ENCODE measurements around the gene AMBRA1.
"Not testable (repeated sequence)": the region's sequence is repeated elsewhere in the genome, so short reads cannot be mapped to it uniquely, and the experiment has no call there.

The AMBRA1 gene

GRCh38 chr11:46529928-46530574 is 63.8 kb downstream of the AMBRA1 start:
- no peak for DNase-seq

DNA sequence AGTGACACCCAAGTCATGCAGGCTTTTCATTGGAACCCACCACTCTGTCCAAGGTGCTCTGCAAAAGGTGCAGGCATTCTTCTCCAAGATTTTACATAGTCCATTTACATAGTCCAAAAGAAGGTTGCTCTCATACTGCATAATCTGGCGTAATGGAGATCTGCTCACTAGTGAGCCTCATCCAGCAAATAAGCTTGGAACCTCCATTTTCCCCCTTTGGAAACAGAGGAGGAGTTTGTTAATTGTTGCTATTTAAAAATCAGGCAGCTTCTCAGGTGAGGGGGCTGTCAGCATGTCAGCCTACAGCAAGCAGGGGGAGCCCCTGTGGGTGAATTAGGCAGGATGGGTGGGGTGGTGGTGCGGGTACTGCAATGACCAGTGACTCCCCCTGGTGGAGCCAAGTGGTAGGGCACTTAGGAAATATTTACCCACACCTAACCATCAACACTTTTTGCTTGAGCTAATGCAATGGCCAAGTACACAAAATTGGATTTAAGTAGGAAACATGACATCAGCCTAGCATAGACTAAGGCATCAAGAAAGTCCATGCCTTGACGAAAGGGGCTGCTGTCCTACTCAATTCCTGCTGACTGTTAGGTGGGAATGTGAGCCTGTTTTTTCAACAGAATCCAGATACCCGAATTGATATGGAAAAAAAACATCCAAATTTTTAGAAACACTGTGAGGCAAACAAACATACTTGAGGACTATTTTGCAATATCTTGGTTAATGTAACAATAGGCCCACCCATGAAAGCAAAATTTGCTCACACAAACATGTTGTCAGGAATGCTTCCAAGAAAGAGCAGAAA is 64.5 kb downstream of the AMBRA1 start:
- peak; percentile 29 to 78 for DNase-seq

DNA sequence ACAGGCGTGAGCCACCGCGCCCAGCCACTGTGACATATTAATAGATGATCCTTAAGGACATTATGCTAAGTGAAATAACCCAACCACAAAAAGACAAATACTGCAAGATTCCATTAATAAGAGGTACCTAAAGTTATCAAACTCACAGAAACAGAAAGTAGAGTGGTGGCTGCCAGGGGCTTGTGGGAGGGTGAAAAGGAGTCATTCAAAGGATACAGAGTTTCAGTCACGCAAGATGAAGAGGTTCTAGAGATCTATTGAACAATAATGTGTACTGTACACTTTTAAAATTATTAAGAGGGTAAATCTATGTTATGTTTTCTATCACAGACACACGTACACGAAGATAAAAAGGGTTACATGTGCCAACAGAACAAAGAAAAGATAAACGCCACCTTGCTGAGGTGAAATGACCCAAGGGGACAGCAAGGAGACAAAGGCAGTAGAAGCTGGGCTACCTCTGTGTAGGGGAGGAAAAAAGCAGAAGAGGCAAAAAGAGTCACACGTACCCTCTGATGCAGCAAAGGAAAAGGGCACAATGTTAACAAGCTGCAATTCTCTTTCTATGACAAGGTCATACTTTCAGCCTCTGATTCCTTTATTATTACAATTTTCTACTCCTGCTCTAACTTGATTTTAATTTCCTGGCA is 65.3 kb downstream of the AMBRA1 start:
- no peak for DNase-seq

DNA sequence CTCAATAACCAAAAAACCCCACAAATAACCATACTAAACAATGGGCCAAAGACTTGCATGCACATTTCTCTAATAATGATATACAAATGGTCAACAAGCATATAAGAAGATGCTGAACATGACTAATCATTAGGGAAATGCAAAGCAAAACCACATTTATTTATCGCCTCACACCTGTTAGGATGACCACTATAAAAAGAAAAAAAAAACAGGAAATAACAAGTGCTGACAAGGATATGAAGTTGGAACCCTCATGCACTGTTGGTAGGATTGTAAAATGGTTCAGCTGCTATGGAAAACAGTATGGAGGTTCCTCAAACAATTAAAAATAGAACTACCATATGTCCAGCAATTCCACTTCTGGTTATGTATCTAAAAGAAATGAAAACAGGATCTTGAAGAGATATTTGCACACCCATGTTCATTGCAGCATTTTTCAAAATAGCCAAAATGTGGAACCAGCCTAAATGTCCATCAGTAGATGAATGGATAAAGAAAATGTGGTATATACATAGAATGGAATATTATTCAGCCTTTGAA is 66.2 kb downstream of the AMBRA1 start:
- DNase-seq, result no peak

- DNase-seq, result no peak
These were observed 67.3 kb downstream of the AMBRA1 start for GRCh38 chr11:46526216-46527215.

- no peak for DNase-seq
These were observed 69.5 kb downstream of the AMBRA1 start for GRCh38 chr11:46524201-46524770.

- no peak for DNase-seq
These were observed 70.5 kb downstream of the AMBRA1 start for GRCh38 chr11:46523290-46523689.

GRCh38 chr11:46522682-46523281 is 71.0 kb downstream of the AMBRA1 start:
- DNase-seq, result no peak

GRCh38 chr11:46521961-46522681 is 71.7 kb downstream of the AMBRA1 start:
- DNase-seq, result no peak

GRCh38 chr11:46520971-46521745 is 72.7 kb downstream of the AMBRA1 start:
- no peak for DNase-seq

DNA sequence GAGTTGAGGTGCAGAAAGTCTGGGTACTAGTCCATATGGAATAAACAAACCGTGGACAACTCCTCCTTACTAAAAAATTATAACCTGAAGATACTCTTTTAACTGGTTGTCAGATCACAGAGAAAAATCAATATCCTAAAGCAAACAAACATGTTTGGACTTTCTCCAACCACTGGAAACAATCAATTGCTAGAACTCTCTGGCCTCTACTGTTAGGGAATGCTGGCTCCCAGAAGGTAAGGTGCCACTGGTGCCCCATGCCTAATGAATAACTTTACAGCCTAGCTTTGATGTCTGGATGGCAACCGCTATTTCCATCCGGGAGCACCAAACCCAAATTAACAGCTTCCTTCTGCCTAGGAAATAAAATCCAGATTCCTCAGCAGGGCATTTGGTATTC is 74.5 kb downstream of the AMBRA1 start:
- DNase-seq, result no peak

DNA sequence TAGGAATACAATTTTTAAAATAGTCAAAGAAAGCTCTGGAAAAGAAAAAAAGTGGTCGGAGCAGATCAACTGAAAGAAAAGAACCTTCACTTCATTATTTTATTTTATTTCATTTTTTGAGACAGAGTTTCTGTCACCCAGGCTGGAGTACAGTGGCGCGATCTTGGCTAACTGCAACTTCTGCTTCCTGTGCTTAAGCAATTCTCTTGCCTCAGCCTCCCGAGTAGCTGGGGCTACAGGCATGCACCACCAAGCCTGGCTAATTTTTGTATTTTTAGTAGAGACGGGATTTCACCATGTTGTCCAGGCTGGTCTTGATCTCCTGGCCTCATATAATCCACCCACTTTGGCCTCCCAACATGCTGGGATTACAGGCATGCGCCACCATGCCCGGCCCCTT is 74.9 kb downstream of the AMBRA1 start:
- not testable (repeated sequence) for DNase-seq

DNA sequence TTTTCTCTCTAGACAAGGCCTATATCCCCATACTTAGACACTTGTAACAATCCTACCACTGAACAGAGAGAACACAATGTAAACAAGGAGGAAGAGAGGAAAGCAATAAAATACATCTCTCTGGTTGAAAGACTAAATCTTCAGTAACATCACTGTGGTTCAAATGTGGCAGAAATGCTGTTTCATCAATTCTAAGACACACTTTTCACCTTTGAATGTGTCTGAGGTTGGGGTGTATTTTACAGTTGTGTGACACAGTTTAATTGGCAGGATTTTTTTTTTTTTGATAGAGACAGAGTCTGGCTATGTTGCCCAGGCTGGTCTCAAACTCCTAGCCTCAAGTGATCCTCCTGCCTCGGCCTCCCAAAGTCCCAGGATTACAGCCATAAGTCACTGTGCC is 79.5 kb downstream of the AMBRA1 start:
- DNase-seq, result no peak

DNA sequence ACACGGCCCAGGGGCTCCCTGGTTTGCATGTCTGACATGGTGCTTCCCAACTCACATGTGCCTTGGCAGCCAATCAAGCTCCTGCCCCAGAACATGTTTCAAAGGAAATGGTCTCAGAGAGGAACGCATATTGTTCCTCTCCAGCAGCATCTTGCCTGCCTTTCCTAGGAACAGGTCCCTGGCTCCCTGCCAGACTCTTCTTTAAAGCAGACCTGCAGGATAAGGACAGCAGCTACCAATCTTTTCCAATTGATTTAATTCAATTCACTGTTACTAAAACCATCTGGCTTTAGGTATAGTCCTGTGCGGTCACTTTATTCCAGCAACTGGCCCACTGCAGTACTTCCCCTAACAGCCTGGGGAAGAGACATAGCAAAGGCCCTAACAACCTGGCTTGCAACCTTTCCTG is 79.9 kb downstream of the AMBRA1 start:
- DNase-seq, result peak; percentile 59 to 80

- DNase-seq, result no peak
These were observed 81.5 kb downstream of the AMBRA1 start for GRCh38 chr11:46512261-46512881.

DNA sequence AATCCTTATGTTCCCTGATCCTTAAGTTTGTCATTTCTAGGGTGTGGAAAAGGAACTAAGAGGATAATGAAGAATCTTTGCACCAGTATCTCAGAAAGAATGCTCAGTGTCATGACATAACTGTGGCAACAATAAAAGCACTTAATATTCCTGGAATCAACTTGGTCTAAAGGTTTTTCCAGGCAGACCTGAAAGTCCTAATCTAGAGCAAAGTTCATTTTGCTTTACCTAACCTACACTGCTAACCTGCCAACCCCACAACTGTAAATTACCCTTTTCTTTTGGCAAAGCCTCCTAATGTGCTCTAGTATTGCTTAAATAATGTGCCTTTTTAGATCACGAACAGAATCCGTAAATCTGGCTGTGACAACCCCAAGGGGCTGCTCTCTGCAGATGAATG is 82.5 kb downstream of the AMBRA1 start:
- no peak for DNase-seq

DNA sequence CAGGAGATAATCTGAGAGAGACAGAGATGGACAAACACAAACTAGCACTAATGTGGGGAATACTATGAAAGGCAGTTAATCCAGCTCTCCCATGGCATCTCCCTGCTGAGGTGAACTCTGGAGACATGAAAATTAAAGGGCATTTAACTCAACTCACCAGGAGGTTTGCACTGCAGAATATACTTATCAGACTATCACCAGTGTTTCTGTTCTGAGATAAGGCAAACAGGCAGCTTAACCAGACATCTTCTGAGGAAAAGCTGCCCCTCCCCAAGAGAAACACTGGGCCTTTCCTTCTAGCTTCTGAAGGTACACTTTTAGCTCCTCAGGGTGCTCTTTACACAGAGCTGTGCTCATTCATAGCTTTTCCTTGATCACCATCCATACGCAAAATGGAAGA is 85.5 kb downstream of the AMBRA1 start:
- no peak for DNase-seq

- no peak for DNase-seq
These were observed 87.4 kb downstream of the AMBRA1 start for GRCh38 chr11:46506483-46506791.

GRCh38 chr11:46505741-46506482 is 87.9 kb downstream of the AMBRA1 start:
- DNase-seq, result no peak

Measured in NCI-H526 (cell line).